Measurements from ENCODE around the gene CYP2C9.

GRCh38 chr10:94916423-94916822, 22.0 kb upstream of the CYP2C9 start:
- TF ChIP-seq KDM1A (IDR thresholded peaks at IDR 0.05; ENCODE audit: low read depth): no peak
- TF ChIP-seq MYC (IDR thresholded peaks at IDR 0.05; ENCODE audit: borderline replicate concordance, low read length): no peak
- no peak for TF ChIP-seq SMC3 (IDR thresholded peaks at IDR 0.05)
- no peak for TF ChIP-seq EP300 (IDR thresholded peaks at IDR 0.05)
- no peak for TF ChIP-seq POLR2A (IDR thresholded peaks at IDR 0.05; ENCODE audit: low read length)
- TF ChIP-seq, protein P1, sequence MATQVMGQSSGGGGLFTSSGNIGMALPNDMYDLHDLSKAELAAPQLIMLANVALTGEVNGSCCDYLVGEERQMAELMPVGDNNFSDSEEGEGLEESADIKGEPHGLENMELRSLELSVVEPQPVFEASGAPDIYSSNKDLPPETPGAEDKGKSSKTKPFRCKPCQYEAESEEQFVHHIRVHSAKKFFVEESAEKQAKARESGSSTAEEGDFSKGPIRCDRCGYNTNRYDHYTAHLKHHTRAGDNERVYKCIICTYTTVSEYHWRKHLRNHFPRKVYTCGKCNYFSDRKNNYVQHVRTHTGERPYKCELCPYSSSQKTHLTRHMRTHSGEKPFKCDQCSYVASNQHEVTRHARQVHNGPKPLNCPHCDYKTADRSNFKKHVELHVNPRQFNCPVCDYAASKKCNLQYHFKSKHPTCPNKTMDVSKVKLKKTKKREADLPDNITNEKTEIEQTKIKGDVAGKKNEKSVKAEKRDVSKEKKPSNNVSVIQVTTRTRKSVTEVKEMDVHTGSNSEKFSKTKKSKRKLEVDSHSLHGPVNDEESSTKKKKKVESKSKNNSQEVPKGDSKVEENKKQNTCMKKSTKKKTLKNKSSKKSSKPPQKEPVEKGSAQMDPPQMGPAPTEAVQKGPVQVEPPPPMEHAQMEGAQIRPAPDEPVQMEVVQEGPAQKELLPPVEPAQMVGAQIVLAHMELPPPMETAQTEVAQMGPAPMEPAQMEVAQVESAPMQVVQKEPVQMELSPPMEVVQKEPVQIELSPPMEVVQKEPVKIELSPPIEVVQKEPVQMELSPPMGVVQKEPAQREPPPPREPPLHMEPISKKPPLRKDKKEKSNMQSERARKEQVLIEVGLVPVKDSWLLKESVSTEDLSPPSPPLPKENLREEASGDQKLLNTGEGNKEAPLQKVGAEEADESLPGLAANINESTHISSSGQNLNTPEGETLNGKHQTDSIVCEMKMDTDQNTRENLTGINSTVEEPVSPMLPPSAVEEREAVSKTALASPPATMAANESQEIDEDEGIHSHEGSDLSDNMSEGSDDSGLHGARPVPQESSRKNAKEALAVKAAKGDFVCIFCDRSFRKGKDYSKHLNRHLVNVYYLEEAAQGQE (IDR thresholded peaks at IDR 0.05): no peak
- no peak for TF ChIP-seq CEBPB (IDR thresholded peaks at IDR 0.05)
- no peak for TF ChIP-seq CTCF (IDR thresholded peaks at IDR 0.05)
